Fibroblast of lung (primary cell): ENCODE data around the gene DUS1L.

ENCODE experiments used
- CTCF ChIP-seq, 2 donors: IDR thresholded peaks in 1 of 2; conservative IDR thresholded peaks in 1 of 2; 1 replicate in 1 of 2; 2 replicates in 1 of 2; pipeline ENCODE4 v1.5.1; 2011 to 2012; ENCODE audit warnings: low read length in 2 of 2, control low read depth in 1 of 2, inconsistent platforms in 1 of 2, low read depth in 1 of 2, mild to moderate bottlenecking in 1 of 2
- EZH2 ChIP-seq: IDR thresholded peaks from 2 replicates; pipeline ENCODE4 v1.5.1; 2012; ENCODE audit warnings: low read length, control low read depth, mild to moderate bottlenecking; ENCODE audit errors: missing control alignments

- TF ChIP-seq CTCF (conservative IDR thresholded peaks at IDR 0.05 in 1 of 2, IDR thresholded peaks at IDR 0.05 in 1 of 2; ENCODE audit: low read depth in 1 of 2, low read length in 2 of 2) = no peak
- no peak for TF ChIP-seq EZH2
Measured at GRCh38 chr17:82008258-82008940, 57.2 kb downstream of the DUS1L start.
